ENCODE data around the gene TAS2R13.

Gene TAS2R13

DNA sequence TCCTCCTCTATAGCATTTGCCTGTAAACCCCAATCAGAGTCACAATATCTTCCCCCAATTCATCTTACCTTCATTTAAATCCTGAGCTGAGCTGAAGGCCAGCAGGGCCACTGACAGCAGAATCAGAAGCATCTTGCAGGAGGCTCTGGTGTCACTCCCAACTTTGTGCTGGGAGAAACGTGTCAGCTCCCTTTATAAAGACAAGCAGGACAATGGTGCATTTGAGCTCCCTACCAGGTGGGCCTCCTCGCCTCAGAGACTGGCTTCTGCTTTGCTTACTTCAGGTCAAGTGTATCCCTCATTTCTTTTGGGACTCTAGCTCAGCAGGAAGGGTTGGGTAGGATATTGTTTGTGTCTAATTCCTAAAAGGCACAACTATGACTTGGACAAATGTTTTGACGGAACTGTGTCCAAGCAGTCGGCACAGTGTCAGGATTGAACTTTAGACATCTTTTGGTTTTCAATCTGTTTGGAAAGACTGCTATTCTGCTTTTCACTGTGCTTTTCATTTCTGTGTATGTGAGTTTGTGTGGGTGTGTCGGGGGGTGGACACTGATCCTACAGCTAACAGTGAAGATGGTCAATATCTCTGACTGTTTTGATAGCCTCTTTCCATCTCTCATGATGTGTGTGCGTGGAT, 25.2 kb downstream of the TAS2R13 start, which contains the start of gene PRH1:
Gene PRH1 (minus strand): TSS at position 170 of the 640 bp plus-strand sequence. CDS start 38 bp downstream, at position 132.
- TF ChIP-seq, protein P1, sequence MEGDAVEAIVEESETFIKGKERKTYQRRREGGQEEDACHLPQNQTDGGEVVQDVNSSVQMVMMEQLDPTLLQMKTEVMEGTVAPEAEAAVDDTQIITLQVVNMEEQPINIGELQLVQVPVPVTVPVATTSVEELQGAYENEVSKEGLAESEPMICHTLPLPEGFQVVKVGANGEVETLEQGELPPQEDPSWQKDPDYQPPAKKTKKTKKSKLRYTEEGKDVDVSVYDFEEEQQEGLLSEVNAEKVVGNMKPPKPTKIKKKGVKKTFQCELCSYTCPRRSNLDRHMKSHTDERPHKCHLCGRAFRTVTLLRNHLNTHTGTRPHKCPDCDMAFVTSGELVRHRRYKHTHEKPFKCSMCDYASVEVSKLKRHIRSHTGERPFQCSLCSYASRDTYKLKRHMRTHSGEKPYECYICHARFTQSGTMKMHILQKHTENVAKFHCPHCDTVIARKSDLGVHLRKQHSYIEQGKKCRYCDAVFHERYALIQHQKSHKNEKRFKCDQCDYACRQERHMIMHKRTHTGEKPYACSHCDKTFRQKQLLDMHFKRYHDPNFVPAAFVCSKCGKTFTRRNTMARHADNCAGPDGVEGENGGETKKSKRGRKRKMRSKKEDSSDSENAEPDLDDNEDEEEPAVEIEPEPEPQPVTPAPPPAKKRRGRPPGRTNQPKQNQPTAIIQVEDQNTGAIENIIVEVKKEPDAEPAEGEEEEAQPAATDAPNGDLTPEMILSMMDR (IDR thresholded peaks at IDR 0.05; ENCODE audit: borderline replicate concordance, insufficient read depth, low read depth, low read length): no peak
- no peak within 1 kb of the TSS for H3K4me3 ChIP-seq (ENCODE audit: low read depth, low read length)

DNA sequence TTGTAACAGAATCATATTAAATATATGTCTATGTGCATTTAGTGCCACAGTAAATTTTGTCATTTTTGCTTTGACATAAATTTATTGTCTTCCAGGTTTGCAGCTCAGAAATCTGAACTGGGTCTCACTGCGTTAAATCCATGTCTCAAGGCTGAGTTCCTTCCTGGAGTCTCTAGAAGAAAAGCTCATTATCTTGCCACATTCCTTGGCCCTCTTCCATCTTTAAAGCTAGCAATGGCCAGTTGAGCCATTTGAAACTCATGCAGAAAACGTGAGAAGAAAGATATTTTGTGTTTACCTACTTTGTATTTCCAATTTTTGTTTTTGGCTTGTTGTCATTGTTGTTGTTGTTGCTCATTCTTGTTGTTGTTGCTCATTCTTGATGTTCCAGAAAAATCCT, 36.0 kb downstream of the TAS2R13 start:
- TF ChIP-seq, protein P1 (IDR thresholded peaks at IDR 0.05; ENCODE audit: borderline replicate concordance, insufficient read depth, low read depth, low read length): no peak
- no peak overlapping the region for H3K4me3 ChIP-seq (ENCODE audit: low read depth, low read length)

DNA sequence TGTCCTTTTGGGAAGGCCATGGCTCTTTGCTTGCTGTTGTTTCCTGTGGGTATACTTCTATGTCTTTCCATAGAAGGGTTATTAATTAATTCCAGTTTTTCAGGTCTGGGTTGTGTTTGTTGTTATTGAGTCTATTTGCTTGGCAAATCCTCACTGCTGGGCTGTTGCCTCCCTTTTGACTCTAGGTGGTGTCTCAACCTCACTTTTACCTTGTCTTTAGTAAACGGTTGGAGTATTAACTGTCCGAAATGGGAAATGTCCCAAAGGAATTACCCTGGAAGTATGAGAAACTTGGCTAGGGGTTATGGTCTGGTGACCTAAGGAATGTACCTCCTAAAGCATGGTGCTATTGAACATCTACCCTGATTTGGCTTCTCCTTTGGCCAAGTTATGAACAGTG, 42.0 kb downstream of the TAS2R13 start:
- H3K4me3 ChIP-seq (ENCODE audit: low read depth, low read length): no peak overlapping the region
- TF ChIP-seq, protein P1 (IDR thresholded peaks at IDR 0.05; ENCODE audit: borderline replicate concordance, insufficient read depth, low read depth, low read length): no peak

DNA sequence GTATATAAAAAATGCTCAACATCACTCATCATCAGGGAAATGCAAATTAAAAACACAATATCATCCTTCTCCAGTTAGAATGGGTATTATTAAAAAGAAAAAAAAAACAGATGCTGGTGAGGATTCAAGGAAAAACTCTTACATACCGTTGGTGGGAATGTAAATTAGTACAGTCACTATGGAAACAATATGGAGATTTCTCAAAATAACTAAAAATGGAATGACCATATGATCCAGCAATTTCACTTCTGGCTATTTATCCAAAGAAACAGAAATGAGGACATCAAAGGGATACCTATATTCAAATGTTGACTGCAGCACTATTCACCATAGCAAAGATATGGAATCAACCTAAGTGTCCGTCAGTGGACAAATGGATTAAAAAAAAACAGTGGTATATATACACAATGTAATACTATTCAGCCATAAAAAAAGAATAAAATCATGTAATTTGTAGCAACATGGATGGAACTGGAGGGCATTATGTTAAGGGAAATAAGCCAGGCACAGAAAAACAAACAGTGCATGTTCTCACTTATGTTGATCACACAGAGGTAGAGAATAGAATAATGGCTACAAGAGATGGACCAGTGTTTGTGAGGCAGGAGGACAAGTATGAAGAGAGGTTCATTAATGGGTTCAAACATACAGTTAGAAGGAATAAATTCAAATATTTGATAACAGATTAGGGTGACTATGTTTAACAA, 45.7 kb downstream of the TAS2R13 start:
- TF ChIP-seq, protein P1 (IDR thresholded peaks at IDR 0.05; ENCODE audit: borderline replicate concordance, insufficient read depth, low read depth, low read length): no peak
- no peak overlapping the region for H3K4me3 ChIP-seq (ENCODE audit: low read depth, low read length)

DNA sequence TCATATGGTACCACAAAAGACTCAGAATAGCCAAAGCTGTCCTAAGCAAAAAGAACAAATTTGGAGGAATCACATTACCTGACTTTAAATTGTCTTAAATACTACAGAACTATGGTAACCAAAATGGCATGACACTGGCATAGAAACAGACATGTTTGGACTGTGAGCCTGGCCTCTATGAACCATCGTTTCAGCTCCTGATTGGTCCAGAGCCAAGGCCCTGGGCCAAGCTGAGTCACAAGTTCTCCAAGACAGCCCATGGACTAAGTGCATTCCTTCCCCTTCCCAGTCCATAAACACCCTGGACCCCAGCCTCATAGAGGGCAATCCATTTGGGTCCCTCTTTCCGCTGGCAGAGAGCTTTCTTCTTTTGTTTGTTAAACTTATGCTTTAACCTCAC, 48.0 kb downstream of the TAS2R13 start:
- TF ChIP-seq, protein P1 (IDR thresholded peaks at IDR 0.05; ENCODE audit: borderline replicate concordance, insufficient read depth, low read depth, low read length): no peak

More for the DNA sequence above, 48.0 kb downstream of the TAS2R13 start:
- H3K4me3 ChIP-seq (ENCODE audit: low read depth, low read length): no peak overlapping the region

Data from GM12875 (cell line).